Thyroid gland (tissue), 4 donors: Measurements from ENCODE around the gene IQCE. TPM values are rescaled to one million over a fixed set of nuclear protein-coding genes. Genes with fewer than 3 reads are reported as not detected.

Experiments used
- DNase-seq, 2 donors: peaks; one replicate each; pipeline ENCODE4 v3.0.0-alpha.2; 2019
- H3K27ac ChIP-seq, 3 donors: fragments of 200-600 bp; sonication (generic); 1 replicate in 2 of 3; 2 replicates in 1 of 3; pipeline ENCODE4 v1.5.1; 2016 to 2019; ENCODE audit warnings: mild to moderate bottlenecking in 1 of 3, moderate library complexity in 1 of 3
- H3K27me3 ChIP-seq: fragments of 200-600 bp; sonication (generic); one replicate; pipeline ENCODE4 v1.5.1; 2019
- H3K36me3 ChIP-seq, 2 donors: fragments of 200-600 bp; sonication (generic); one replicate each; pipeline ENCODE4 v1.5.1; 2016 to 2019
- H3K4me1 ChIP-seq, 2 donors: fragments of 200-600 bp; sonication (generic); one replicate each; pipeline ENCODE4 v1.5.1; 2017 to 2019
- H3K4me3 ChIP-seq, 3 donors: fragments of 200-600 bp; sonication (generic); replicated peaks in 1 of 3; 1 replicate in 2 of 3; 2 replicates in 1 of 3; pipeline ENCODE4 v1.5.1; 2016; ENCODE audit warnings: mild to moderate bottlenecking in 1 of 3
- H3K9me3 ChIP-seq: fragments of 200-600 bp; sonication (generic); one replicate; pipeline ENCODE4 v1.5.1; 2017
- POLR2A ChIP-seq, 2 donors: fragments of 450-650 bp; IDR thresholded peaks; one replicate each; pipeline ENCODE4 v1.6.1; 2017; ENCODE audit warnings: antibody characterized with exemption in 2 of 2, mild to moderate bottlenecking in 2 of 2, moderate library complexity in 1 of 2
- WGBS, 2 donors: methylation state at CpG; one replicate each; pipeline ENCODE4 v1.1.5; 2017; 5-methylcytosine and 5-hydroxymethylcytosine counted together
- intact Hi-C: fragments of 100-400 bp; cut with DNase I; formaldehyde crosslinking; loops from one replicate; pipeline ENCODE4 v1.15.1; 2023
- total RNA-seq, 4 donors: library from RNA; depleted of rRNA; stranded (reverse); fragments of >200 nt; gene quantifications; one replicate each; pipeline ENCODE4 v1.2.3, GENCODE V29; 2016
- TF ChIP-seq, protein P1 (sequence below), 6 experiments: fragments of 200-600 bp in 3 of 6; fragments of 450-650 bp in 3 of 6; sonication (generic) in 3 of 6; IDR thresholded peaks; one replicate each; pipeline ENCODE4 v1.5.1; 2016 to 2019; ENCODE audit warnings: antibody characterized with exemption in 6 of 6, mild to moderate bottlenecking in 2 of 6, inconsistent platforms in 1 of 6, moderate library complexity in 1 of 6

IQCE gene
- total RNA-seq, 4 donors from 2014 or later = 16.0 to 40.2 (median 37.2) TPM

DNA sequence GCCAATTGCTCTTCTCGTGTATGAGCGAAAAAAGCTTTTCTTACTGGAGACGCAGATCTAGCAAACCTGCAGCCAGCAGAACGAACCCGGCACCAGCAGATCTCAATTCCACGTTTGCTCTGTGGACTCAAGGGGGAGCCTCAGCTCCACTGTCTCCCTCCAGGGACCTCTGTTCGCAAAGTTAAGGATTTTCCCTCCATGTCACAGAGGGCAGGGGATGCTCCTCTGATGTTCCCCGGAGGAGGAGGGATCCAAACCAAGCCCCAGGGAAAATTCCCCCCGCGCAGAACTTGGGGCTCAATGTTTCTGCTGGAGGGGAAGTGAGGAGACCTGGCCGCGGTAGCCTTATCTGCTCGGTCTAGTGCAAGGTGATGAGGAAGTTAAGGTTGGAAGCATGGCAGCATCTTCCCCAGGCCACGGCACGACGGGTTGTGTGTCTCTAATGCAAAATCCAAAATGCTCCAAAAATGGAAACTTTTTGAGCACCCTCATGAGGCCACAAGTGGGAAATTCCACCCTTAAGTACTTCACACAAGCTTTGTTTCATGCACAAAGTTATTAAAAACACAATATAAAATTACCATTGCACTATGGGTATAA, 9.0 kb downstream of the IQCE start:
- no peak overlapping the region for H3K4me3 ChIP-seq
- no peak for DNase-seq
- intact Hi-C loops = loop anchor here (10.0 kb wide), 1 partner anchor 117 kb away; the partner anchor contains the start of gene AMZ1
- 61 to 62% methylated on average over 16 of the region's 16 CpGs for WGBS, 2 donors
- peaks cover 0 to 9% of the 10 kb centered on the region in 2 donors for H3K4me1 ChIP-seq
- no peaks in the 10 kb centered on the region for H3K9me3 ChIP-seq
- H3K27me3 ChIP-seq = no peaks in the 10 kb centered on the region
- TF ChIP-seq, protein P1, sequence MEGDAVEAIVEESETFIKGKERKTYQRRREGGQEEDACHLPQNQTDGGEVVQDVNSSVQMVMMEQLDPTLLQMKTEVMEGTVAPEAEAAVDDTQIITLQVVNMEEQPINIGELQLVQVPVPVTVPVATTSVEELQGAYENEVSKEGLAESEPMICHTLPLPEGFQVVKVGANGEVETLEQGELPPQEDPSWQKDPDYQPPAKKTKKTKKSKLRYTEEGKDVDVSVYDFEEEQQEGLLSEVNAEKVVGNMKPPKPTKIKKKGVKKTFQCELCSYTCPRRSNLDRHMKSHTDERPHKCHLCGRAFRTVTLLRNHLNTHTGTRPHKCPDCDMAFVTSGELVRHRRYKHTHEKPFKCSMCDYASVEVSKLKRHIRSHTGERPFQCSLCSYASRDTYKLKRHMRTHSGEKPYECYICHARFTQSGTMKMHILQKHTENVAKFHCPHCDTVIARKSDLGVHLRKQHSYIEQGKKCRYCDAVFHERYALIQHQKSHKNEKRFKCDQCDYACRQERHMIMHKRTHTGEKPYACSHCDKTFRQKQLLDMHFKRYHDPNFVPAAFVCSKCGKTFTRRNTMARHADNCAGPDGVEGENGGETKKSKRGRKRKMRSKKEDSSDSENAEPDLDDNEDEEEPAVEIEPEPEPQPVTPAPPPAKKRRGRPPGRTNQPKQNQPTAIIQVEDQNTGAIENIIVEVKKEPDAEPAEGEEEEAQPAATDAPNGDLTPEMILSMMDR (IDR thresholded peaks at IDR 0.05) = peak in 2 of 6 experiments; percentile 32 to 35
- TF ChIP-seq POLR2A (IDR thresholded peaks at IDR 0.05) = no peak
- H3K27ac ChIP-seq = no peak overlapping the region
- H3K36me3 ChIP-seq = peaks cover 0 to 12% of the 10 kb centered on the region in 2 donors

DNA sequence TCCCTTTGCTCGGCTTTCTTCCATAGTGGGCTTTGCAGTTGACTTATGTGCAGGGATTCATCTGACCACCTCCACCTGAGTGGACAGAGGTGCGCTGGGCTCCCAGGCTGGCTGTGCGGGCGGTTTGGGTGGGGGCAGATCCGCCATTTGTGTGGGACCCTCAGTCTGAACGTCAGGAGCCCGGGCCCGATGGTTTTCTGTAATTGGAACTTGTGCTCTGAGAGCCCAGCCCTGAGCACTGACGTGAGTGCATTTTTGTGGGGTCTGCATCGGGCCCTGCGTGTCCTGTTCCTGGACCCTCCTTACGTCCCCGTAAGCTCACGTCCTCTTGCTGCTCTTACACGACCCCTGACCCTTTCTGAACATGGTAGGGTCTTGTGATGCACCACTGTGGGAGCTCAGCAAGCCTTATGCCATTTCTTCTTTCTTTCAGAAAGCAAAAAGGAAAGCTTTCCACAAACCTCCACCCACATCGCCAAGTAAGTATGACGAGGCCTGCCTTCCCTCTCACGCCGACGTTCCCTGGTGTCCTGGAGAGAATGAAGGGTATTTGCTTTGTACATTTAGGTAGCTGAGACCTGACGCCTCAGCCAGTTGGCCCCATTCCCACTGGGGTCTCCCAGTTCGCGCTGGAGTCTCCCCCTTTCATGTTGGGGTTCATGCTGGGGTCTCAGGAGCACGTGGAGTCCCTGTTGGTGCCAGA, 9.9 kb downstream of the IQCE start:
- Histone ChIP-seq H3K27me3 (no peaks in the 10 kb centered on the region), H3K9me3 (no peaks in the 10 kb centered on the region), H3K36me3 (peaks cover 0 to 15% of the 10 kb centered on the region in 2 donors), H3K4me3 (no peak overlapping the region), H3K27ac (no peak overlapping the region), H3K4me1 (peaks cover 0 to 9% of the 10 kb centered on the region in 2 donors)
- no peak for DNase-seq
- TF ChIP-seq, protein P1 (IDR thresholded peaks at IDR 0.05) = no peak
- TF ChIP-seq POLR2A (IDR thresholded peaks at IDR 0.05) = no peak
- intact Hi-C loops = loop anchor here (10.0 kb wide), 1 partner anchor 116 kb away; the partner anchor contains the start of gene AMZ1
- 89 to 91% methylated on average over 24 of the region's 24 CpGs for WGBS, 2 donors

DNA sequence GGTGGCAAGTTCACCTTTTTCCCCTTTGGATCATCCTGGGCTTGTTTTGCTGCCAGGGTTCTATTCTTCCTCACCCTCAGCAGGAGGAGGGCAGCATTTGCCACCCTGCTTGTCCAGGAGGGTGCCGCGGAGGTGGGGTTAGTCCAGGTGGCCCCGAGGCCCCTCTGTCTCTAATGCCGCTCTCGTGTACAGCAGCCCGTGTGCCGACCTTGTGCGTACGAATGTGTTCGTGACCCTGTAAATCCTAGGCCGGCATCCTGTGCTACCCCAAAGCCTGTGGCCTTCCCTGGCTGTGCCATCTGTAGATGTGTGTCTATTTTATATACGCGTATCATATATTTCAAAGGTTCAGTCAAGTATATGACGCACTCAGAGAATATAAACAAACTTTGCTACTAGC, 10.6 kb downstream of the IQCE start:
- TF ChIP-seq, protein P1 (IDR thresholded peaks at IDR 0.05) = no peak
- TF ChIP-seq POLR2A (IDR thresholded peaks at IDR 0.05) = no peak
- Histone ChIP-seq H3K4me1 (peaks cover 0 to 9% of the 10 kb centered on the region in 2 donors), H3K4me3 (no peak overlapping the region), H3K27ac (no peak overlapping the region), H3K36me3 (peaks cover 0 to 23% of the 10 kb centered on the region in 2 donors), H3K27me3 (no peaks in the 10 kb centered on the region), H3K9me3 (no peaks in the 10 kb centered on the region)
- intact Hi-C loops = loop anchor here (10.0 kb wide), 1 partner anchor 115 kb away; the partner anchor contains the start of gene AMZ1
- 93 to 95% methylated on average over 12 to 14 of the region's 14 CpGs for WGBS, 2 donors
- DNase-seq = no peak

DNA sequence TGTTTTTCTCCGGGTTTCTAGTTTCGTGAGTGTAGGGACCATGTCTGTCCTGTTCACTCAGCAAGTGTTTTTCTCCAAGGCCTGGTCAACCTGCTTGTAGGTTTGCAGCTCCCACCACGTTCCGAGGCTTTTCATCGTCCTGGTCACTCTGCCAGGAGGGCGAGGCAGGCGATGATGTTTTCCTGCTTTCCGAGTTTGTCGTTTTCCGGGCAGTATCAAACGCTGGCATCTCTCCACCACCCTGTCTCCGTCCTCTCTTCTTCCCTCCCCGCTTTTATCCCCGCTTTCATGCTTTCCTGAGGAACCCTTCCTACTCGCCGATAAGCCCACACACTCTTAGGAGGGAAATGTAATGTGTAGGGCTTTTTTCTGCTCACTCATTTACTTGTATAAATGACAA, 11.2 kb downstream of the IQCE start:
- Histone ChIP-seq H3K4me3 (no peak overlapping the region), H3K9me3 (no peaks in the 10 kb centered on the region), H3K27me3 (no peaks in the 10 kb centered on the region), H3K36me3 (peaks cover 0 to 27% of the 10 kb centered on the region in 2 donors), H3K4me1 (peaks cover 0 to 9% of the 10 kb centered on the region in 2 donors), H3K27ac (no peak overlapping the region)
- DNase-seq = no peak
- TF ChIP-seq, protein P1 (IDR thresholded peaks at IDR 0.05) = no peak
- no peak for TF ChIP-seq POLR2A (IDR thresholded peaks at IDR 0.05)
- intact Hi-C loops = no loop called here
- WGBS, 2 donors = 78 to 84% methylated on average over 16 of the region's 16 CpGs

DNA sequence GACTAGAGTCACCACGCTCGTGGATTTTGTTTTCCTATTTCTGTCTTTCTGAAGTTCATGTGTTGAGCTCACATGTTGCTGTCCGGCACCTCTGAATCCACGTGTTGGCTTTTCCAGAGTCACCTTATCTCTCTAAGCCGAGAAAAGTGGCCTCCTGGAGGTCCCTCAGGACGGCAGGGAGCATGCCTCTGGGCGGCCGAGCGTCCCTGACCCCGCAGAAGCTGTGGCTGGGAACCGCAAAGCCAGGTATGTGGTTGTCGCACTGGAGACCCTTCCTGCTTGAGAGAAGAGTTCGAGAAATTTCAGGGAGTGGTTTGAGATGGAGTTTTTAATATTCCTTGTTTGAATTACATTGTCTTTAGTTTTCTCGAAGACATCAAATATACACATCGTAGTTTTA, 12.6 kb downstream of the IQCE start:
- Histone ChIP-seq H3K27ac (no peak overlapping the region), H3K9me3 (no peaks in the 10 kb centered on the region), H3K4me3 (no peak overlapping the region), H3K4me1 (peaks cover 0 to 9% of the 10 kb centered on the region in 2 donors), H3K27me3 (no peaks in the 10 kb centered on the region), H3K36me3 (peaks cover 0 to 27% of the 10 kb centered on the region in 2 donors)
- DNase-seq = no peak
- TF ChIP-seq POLR2A (IDR thresholded peaks at IDR 0.05) = no peak
- TF ChIP-seq, protein P1 (IDR thresholded peaks at IDR 0.05) = no peak
- intact Hi-C loops = no loop called here
- 78 to 88% methylated on average over 15 of the region's 15 CpGs for WGBS, 2 donors
